ENCODE results near the gene LLGL1.
"Not testable (repeated sequence)": the region's sequence is repeated elsewhere in the genome, so short reads cannot be mapped to it uniquely, and the experiment has no call there.

LLGL1 gene

GRCh38 chr17:18208092-18208491 lies 17.3 kb upstream of the LLGL1 start:
- DNase-seq (ENCODE audit: low read depth in 1 of 2, low spot score in 1 of 2), result no peak
- TF ChIP-seq POLR2AphosphoS5 (IDR thresholded peaks at IDR 0.05; ENCODE audit: low read depth), result no peak
- TF ChIP-seq, protein P1, sequence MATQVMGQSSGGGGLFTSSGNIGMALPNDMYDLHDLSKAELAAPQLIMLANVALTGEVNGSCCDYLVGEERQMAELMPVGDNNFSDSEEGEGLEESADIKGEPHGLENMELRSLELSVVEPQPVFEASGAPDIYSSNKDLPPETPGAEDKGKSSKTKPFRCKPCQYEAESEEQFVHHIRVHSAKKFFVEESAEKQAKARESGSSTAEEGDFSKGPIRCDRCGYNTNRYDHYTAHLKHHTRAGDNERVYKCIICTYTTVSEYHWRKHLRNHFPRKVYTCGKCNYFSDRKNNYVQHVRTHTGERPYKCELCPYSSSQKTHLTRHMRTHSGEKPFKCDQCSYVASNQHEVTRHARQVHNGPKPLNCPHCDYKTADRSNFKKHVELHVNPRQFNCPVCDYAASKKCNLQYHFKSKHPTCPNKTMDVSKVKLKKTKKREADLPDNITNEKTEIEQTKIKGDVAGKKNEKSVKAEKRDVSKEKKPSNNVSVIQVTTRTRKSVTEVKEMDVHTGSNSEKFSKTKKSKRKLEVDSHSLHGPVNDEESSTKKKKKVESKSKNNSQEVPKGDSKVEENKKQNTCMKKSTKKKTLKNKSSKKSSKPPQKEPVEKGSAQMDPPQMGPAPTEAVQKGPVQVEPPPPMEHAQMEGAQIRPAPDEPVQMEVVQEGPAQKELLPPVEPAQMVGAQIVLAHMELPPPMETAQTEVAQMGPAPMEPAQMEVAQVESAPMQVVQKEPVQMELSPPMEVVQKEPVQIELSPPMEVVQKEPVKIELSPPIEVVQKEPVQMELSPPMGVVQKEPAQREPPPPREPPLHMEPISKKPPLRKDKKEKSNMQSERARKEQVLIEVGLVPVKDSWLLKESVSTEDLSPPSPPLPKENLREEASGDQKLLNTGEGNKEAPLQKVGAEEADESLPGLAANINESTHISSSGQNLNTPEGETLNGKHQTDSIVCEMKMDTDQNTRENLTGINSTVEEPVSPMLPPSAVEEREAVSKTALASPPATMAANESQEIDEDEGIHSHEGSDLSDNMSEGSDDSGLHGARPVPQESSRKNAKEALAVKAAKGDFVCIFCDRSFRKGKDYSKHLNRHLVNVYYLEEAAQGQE (IDR thresholded peaks at IDR 0.05; ENCODE audit: insufficient replicate concordance, low read depth), result no peak
- TF ChIP-seq, protein P2, sequence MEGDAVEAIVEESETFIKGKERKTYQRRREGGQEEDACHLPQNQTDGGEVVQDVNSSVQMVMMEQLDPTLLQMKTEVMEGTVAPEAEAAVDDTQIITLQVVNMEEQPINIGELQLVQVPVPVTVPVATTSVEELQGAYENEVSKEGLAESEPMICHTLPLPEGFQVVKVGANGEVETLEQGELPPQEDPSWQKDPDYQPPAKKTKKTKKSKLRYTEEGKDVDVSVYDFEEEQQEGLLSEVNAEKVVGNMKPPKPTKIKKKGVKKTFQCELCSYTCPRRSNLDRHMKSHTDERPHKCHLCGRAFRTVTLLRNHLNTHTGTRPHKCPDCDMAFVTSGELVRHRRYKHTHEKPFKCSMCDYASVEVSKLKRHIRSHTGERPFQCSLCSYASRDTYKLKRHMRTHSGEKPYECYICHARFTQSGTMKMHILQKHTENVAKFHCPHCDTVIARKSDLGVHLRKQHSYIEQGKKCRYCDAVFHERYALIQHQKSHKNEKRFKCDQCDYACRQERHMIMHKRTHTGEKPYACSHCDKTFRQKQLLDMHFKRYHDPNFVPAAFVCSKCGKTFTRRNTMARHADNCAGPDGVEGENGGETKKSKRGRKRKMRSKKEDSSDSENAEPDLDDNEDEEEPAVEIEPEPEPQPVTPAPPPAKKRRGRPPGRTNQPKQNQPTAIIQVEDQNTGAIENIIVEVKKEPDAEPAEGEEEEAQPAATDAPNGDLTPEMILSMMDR (IDR thresholded peaks at IDR 0.05; ENCODE audit: insufficient read depth, low read length), result no peak
- no peak for TF ChIP-seq SPI1 (IDR thresholded peaks at IDR 0.05; ENCODE audit: borderline replicate concordance, low read depth)
- no peak for TF ChIP-seq GABPA (IDR thresholded peaks at IDR 0.05; ENCODE audit: low read depth)
- no peak overlapping the region for H3K4me3 ChIP-seq (replicated peaks; ENCODE audit: insufficient read depth, low read length)

DNA sequence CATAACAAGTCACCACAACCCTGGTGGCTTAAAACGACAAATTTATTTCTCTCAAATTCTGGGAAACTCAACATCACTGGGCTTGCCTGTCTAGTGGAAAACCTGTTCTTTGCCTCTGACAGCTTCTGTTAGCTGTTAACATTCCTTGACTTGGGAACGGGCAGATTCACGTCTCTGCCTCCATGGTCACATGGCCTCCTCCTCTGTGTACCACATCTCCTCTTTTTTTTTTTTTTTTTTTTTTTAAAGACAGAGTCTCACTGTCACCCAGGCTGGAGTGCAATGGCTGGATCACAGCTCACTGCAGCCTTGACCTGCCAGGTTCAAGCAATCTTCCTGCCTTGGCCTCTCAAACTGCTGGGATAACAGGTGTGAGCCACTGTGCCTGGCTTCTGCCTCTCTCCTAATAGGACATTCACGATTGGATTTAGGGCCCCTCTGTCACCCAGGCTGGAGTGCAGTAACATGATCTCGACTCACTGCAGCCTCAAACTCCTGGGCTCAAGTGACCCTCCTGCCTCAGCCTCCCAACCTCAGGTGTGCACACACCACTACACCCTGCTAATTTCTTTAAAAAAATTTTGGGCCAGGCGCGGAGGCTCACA lies 11.7 kb upstream of the LLGL1 start:
- H3K27ac ChIP-seq (replicated peaks), result no peak overlapping the region
- H3K4me3 ChIP-seq (replicated peaks; ENCODE audit: insufficient read depth, low read length), result no peak overlapping the region
- DNase-seq (ENCODE audit: low read depth in 1 of 2, low spot score in 1 of 2), result no peak
- TF ChIP-seq POLR2AphosphoS5 (IDR thresholded peaks at IDR 0.05; ENCODE audit: low read depth) (no peak), GABPA (IDR thresholded peaks at IDR 0.05; ENCODE audit: low read depth) (no peak), SPI1 (IDR thresholded peaks at IDR 0.05; ENCODE audit: borderline replicate concordance, low read depth) (no peak)
- TF ChIP-seq, protein P2 (IDR thresholded peaks at IDR 0.05; ENCODE audit: insufficient read depth, low read length), result no peak
- TF ChIP-seq, protein P1 (IDR thresholded peaks at IDR 0.05; ENCODE audit: insufficient replicate concordance, low read depth), result no peak
- no peaks in the 10 kb centered on the region for H3K27me3 ChIP-seq (ENCODE audit: insufficient read depth, poor library complexity, severe bottlenecking)

More at GRCh38 chr17:18208092-18208491, 17.3 kb upstream of the LLGL1 start:
- Histone ChIP-seq H3K27me3 (ENCODE audit: insufficient read depth, poor library complexity, severe bottlenecking) (no peaks in the 10 kb centered on the region), H3K27ac (replicated peaks) (no peak overlapping the region)

GRCh38 chr17:18216906-18217305 lies 8.5 kb upstream of the LLGL1 start:
- not testable (repeated sequence) for DNase-seq (ENCODE audit: low read depth in 1 of 2, low spot score in 1 of 2); H3K27ac ChIP-seq (replicated peaks); H3K27me3 ChIP-seq (ENCODE audit: insufficient read depth, poor library complexity, severe bottlenecking); H3K4me3 ChIP-seq (replicated peaks; ENCODE audit: insufficient read depth, low read length)

GRCh38 chr17:18217412-18218015 lies 7.9 kb upstream of the LLGL1 start:
- DNase-seq (ENCODE audit: low read depth in 1 of 2, low spot score in 1 of 2), result peak; percentile 14 to 32
- no peaks in the 10 kb centered on the region for H3K27me3 ChIP-seq (ENCODE audit: insufficient read depth, poor library complexity, severe bottlenecking)
- no peak overlapping the region for H3K4me3 ChIP-seq (replicated peaks; ENCODE audit: insufficient read depth, low read length)

More at GRCh38 chr17:18217412-18218015, 7.9 kb upstream of the LLGL1 start:
- TF ChIP-seq, protein P2 (IDR thresholded peaks at IDR 0.05; ENCODE audit: insufficient read depth, low read length), result peak; percentile 83
- TF ChIP-seq GABPA (IDR thresholded peaks at IDR 0.05; ENCODE audit: low read depth), result no peak
- H3K27ac ChIP-seq (replicated peaks), result no peak overlapping the region

All from HL-60 (cell line).